WTC11 (cell line): Measurements from ENCODE around the gene KPNA3. TPM values are rescaled to one million over a fixed set of nuclear protein-coding genes. Genes with fewer than 3 reads are reported as not detected.
A peak's percentile ranks its signal among the peaks of the same experiment; 100 is the strongest.

Experiments
- ATAC-seq: fragments of 200-7000 bp; cut with Tn5 transposase; 2 replicates; pipeline ENCODE4 v1.10.0; 2021; ENCODE audit warnings: mild to moderate bottlenecking, moderate library complexity
- CTCF ChIA-PET: fragments of 300-600 bp; sonication (Branson Sonifier 250); formaldehyde crosslinking; loops from one replicate; lab custom pipeline; 2021; ENCODE audit warnings: antibody characterized with exemption; lab: Charles Lee
- POLR2A ChIA-PET: fragments of 350-600 bp; sonication (Branson Sonifier 250); formaldehyde crosslinking; loops from one replicate; lab custom pipeline; 2021; ENCODE audit warnings: antibody characterized with exemption; lab: Charles Lee
- DNase-seq: peaks from one replicate; pipeline ENCODE4 v3.0.0; 2021; ENCODE audit warnings: low spot score
- H3K27ac Mint-ChIP-seq: 2 replicates; pipeline ENCODE4 v1.8.0; 2021; ENCODE audit warnings: mixed read lengths
- H3K27me3 Mint-ChIP-seq: 2 replicates; pipeline ENCODE4 v1.8.0; 2021; ENCODE audit warnings: low read depth, mild to moderate bottlenecking, moderate library complexity, mixed read lengths
- H3K36me3 Mint-ChIP-seq: 2 replicates; pipeline ENCODE4 v1.8.0; 2021; ENCODE audit warnings: mixed read lengths
- H3K4me1 Mint-ChIP-seq: 2 replicates; pipeline ENCODE4 v1.8.0; 2022; ENCODE audit warnings: mixed read lengths
- H3K4me3 Mint-ChIP-seq: 2 replicates; pipeline ENCODE4 v1.8.0; 2021; ENCODE audit warnings: mild to moderate bottlenecking, moderate library complexity, mixed read lengths
- H3K9me3 Mint-ChIP-seq: 2 replicates; pipeline ENCODE4 v1.8.0; 2021; ENCODE audit warnings: mixed read lengths
- FOXJ3 ChIP-seq: sonication (generic); formaldehyde crosslinking; IDR thresholded peaks from 2 replicates; pipeline ENCODE4 v1.9.0; 2021; ENCODE audit warnings: missing genetic modification reagents, mild to moderate bottlenecking, borderline replicate concordance
- JAZF1 ChIP-seq: fragments of 250-450 bp; sonication (Bioruptor Pico); IDR thresholded peaks from 2 replicates; pipeline ENCODE4 v1.9.0; 2021; ENCODE audit warnings: moderate library complexity, mild to moderate bottlenecking, inconsistent platforms
- KAT7 ChIP-seq: sonication (generic); formaldehyde crosslinking; IDR thresholded peaks from 2 replicates; pipeline ENCODE4 v1.8.1; 2023; ENCODE audit warnings: missing genetic modification reagents, mild to moderate bottlenecking, borderline replicate concordance
- MXD4 ChIP-seq: fragments of 250-450 bp; sonication (Bioruptor Pico); IDR thresholded peaks from 2 replicates; pipeline ENCODE4 v1.8.0; 2021; ENCODE audit warnings: mild to moderate bottlenecking, moderate library complexity, borderline replicate concordance
- NFYB ChIP-seq: sonication (generic); formaldehyde crosslinking; conservative IDR thresholded peaks from 2 replicates; pipeline ENCODE4 v1.8.0; 2022; ENCODE audit warnings: low read depth, missing genetic modification reagents
- RELA ChIP-seq: sonication (generic); formaldehyde crosslinking; IDR thresholded peaks from 2 replicates; pipeline ENCODE4 v1.8.1; 2022; ENCODE audit warnings: missing genetic modification reagents, mild to moderate bottlenecking, borderline replicate concordance
- SP1 ChIP-seq: sonication (generic); formaldehyde crosslinking; conservative IDR thresholded peaks from 2 replicates; pipeline ENCODE4 v1.8.1; 2022; ENCODE audit warnings: missing genetic modification reagents
- ZBTB21 ChIP-seq: sonication (generic); formaldehyde crosslinking; IDR thresholded peaks from 2 replicates; pipeline ENCODE4 v1.8.1; 2023; ENCODE audit warnings: mild to moderate bottlenecking, missing genetic modification reagents, borderline replicate concordance
- ZNF138 ChIP-seq: sonication (generic); formaldehyde crosslinking; conservative IDR thresholded peaks from 2 replicates; pipeline ENCODE4 v1.8.1; 2022; ENCODE audit warnings: mild to moderate bottlenecking, moderate library complexity, missing genetic modification reagents
- ZNF232 ChIP-seq: sonication (generic); formaldehyde crosslinking; IDR thresholded peaks from 2 replicates; pipeline ENCODE4 v1.8.0; 2022; ENCODE audit warnings: mild to moderate bottlenecking, missing genetic modification reagents
- ZNF263 ChIP-seq: sonication (generic); formaldehyde crosslinking; IDR thresholded peaks from 2 replicates; pipeline ENCODE4 v1.8.1; 2022; ENCODE audit warnings: low read depth, mild to moderate bottlenecking, moderate library complexity, missing genetic modification reagents
- ZNF317 ChIP-seq: sonication (generic); formaldehyde crosslinking; IDR thresholded peaks from 2 replicates; pipeline ENCODE4 v1.8.1; 2023; ENCODE audit warnings: low read depth, mild to moderate bottlenecking, moderate library complexity, missing genetic modification reagents, borderline replicate concordance
- ZNF671 ChIP-seq: fragments of 250-450 bp; sonication (Bioruptor Pico); IDR thresholded peaks from 2 replicates; pipeline ENCODE4 v1.8.0; 2021; ENCODE audit warnings: mild to moderate bottlenecking
- total RNA-seq: library from RNA; stranded (reverse); gene quantifications from 3 replicates; pipeline ENCODE4 v1.2.3, GENCODE V29; 2021
- TF ChIP-seq, protein P1 (sequence below): sonication (generic); formaldehyde crosslinking; IDR thresholded peaks from 2 replicates; pipeline ENCODE4 v1.8.0; 2022; ENCODE audit warnings: mild to moderate bottlenecking, missing genetic modification reagents
- TF ChIP-seq, protein P2 (sequence below): sonication (generic); formaldehyde crosslinking; IDR thresholded peaks from 2 replicates; pipeline ENCODE4 v1.8.1; 2023; ENCODE audit warnings: mild to moderate bottlenecking, missing genetic modification reagents
- TF ChIP-seq, protein P3 (sequence below): sonication (generic); formaldehyde crosslinking; IDR thresholded peaks from 2 replicates; pipeline ENCODE4 v1.8.1; 2023; ENCODE audit warnings: mild to moderate bottlenecking, missing genetic modification reagents, moderate library complexity
- TF ChIP-seq, protein P4 (sequence below): sonication (generic); formaldehyde crosslinking; IDR thresholded peaks from 2 replicates; pipeline ENCODE4 v1.8.1; 2023; ENCODE audit warnings: mild to moderate bottlenecking, moderate library complexity, missing genetic modification reagents
- TF ChIP-seq, protein P5 (sequence below): sonication (generic); formaldehyde crosslinking; IDR thresholded peaks from 2 replicates; pipeline ENCODE4 v1.8.0; 2022; ENCODE audit warnings: mild to moderate bottlenecking, missing genetic modification reagents
- TF ChIP-seq, protein P6 (sequence below): sonication (generic); formaldehyde crosslinking; IDR thresholded peaks from 2 replicates; pipeline ENCODE4 v1.8.1; 2022; ENCODE audit warnings: mild to moderate bottlenecking, missing genetic modification reagents, moderate library complexity, borderline replicate concordance

KPNA3 gene
- total RNA-seq, 1 experiment from 2014 or later = 44.4 TPM

DNA sequence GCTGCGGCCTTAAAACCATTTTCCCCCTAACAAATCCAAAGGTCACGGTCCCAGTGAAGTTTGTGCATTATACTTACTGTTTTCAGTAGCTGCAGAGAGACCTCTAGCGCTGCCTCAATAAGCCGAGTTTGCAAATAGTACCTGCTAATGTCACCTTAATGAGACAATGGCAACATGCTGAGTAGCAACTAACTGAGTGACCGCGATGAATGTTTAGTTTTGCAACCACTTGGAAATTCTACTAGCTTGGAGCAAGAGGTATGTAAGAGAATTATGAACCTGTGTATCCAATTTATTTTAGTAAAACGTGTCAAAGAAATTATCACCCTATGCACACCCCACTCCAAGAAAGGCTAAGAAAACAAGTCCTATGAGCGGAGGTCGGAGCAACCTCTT, 1.2 kb downstream of the KPNA3 start:
- peaks cover 39% of the 10 kb centered on the region for H3K4me1 Mint-ChIP-seq
- H3K27me3 Mint-ChIP-seq = no peaks in the 10 kb centered on the region
- peak overlapping the region; percentile 97 for H3K27ac Mint-ChIP-seq
- ATAC-seq (no peak), DNase-seq (no peak)
- H3K4me3 Mint-ChIP-seq = peak overlapping the region; percentile 96
- TF ChIP-seq ZNF232 (CRISPR knock-in tag) (no peak), FOXJ3 (CRISPR knock-in tag) (no peak), KAT7 (CRISPR knock-in tag) (no peak), NFYB (no peak), ZNF671 (CRISPR knock-in tag) (no peak), JAZF1 (CRISPR knock-in tag) (no peak), RELA (CRISPR knock-in tag) (no peak), ZBTB21 (CRISPR knock-in tag) (no peak), ZNF263 (no peak)
- TF ChIP-seq, protein P1, sequence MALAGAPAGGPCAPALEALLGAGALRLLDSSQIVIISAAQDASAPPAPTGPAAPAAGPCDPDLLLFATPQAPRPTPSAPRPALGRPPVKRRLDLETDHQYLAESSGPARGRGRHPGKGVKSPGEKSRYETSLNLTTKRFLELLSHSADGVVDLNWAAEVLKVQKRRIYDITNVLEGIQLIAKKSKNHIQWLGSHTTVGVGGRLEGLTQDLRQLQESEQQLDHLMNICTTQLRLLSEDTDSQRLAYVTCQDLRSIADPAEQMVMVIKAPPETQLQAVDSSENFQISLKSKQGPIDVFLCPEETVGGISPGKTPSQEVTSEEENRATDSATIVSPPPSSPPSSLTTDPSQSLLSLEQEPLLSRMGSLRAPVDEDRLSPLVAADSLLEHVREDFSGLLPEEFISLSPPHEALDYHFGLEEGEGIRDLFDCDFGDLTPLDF (CRISPR knock-in tag) = no peak
- TF ChIP-seq, protein P2, sequence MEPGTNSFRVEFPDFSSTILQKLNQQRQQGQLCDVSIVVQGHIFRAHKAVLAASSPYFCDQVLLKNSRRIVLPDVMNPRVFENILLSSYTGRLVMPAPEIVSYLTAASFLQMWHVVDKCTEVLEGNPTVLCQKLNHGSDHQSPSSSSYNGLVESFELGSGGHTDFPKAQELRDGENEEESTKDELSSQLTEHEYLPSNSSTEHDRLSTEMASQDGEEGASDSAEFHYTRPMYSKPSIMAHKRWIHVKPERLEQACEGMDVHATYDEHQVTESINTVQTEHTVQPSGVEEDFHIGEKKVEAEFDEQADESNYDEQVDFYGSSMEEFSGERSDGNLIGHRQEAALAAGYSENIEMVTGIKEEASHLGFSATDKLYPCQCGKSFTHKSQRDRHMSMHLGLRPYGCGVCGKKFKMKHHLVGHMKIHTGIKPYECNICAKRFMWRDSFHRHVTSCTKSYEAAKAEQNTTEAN = no peak
- H3K36me3 Mint-ChIP-seq = no peaks in the 10 kb centered on the region
- CTCF ChIA-PET = interaction anchor here (1.0 to 1.5 kb wide), 2 partner anchors 100 to 145 kb away, joined by 4 to 5 read pairs; partner anchors contain the start of genes EBPL and SPRYD7
- POLR2A ChIA-PET = interaction anchor here (0.6 to 1.0 kb wide), 3 partner anchors 12 to 169 kb away, joined by 3 read pairs; no protein-coding TSS in a partner anchor
- H3K9me3 Mint-ChIP-seq = no peaks in the 10 kb centered on the region

DNA sequence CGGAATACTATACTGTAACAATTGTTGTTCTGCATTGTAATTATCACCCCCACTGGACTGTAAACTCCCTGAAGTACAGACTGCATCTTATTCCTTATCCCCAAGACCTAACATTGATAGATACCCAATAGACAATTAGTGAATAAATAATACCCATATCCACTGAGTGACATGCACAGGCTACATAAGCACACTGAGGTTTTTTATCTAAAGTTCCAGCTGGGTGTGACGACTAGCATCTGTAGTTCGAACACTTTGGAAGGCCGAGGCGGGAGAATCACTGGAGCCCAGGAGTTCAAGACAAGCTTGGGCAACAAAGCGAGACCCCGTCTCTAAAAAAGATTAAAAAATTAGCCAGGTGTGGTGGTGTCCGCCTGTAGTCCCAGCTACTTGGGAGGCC, 2.5 kb downstream of the KPNA3 start:
- ChIA-PET POLR2A (no interaction called here), CTCF (interaction anchor here (0.5 to 1.4 kb wide), 2 partner anchors 146 to 207 kb away, joined by 4 to 5 read pairs; partner anchors contain the start of genes SPRYD7 and TRIM13)
- H3K9me3 Mint-ChIP-seq = no peaks in the 10 kb centered on the region
- peaks cover 50% of the 10 kb centered on the region for H3K4me1 Mint-ChIP-seq
- DNase-seq (no peak), ATAC-seq (no peak)
- TF ChIP-seq, protein P3, sequence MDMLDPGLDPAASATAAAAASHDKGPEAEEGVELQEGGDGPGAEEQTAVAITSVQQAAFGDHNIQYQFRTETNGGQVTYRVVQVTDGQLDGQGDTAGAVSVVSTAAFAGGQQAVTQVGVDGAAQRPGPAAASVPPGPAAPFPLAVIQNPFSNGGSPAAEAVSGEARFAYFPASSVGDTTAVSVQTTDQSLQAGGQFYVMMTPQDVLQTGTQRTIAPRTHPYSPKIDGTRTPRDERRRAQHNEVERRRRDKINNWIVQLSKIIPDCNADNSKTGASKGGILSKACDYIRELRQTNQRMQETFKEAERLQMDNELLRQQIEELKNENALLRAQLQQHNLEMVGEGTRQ = no peak
- TF ChIP-seq ZNF138 (CRISPR knock-in tag) (no peak), SP1 (no peak), MXD4 (no peak), ZNF317 (CRISPR knock-in tag) (no peak)
- TF ChIP-seq, protein P4, sequence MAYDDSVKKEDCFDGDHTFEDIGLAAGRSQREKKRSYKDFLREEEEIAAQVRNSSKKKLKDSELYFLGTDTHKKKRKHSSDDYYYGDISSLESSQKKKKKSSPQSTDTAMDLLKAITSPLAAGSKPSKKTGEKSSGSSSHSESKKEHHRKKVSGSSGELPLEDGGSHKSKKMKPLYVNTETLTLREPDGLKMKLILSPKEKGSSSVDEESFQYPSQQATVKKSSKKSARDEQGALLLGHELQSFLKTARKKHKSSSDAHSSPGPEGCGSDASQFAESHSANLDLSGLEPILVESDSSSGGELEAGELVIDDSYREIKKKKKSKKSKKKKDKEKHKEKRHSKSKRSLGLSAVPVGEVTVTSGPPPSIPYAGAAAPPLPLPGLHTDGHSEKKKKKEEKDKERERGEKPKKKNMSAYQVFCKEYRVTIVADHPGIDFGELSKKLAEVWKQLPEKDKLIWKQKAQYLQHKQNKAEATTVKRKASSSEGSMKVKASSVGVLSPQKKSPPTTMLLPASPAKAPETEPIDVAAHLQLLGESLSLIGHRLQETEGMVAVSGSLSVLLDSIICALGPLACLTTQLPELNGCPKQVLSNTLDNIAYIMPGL (CRISPR knock-in tag) = no peak
- TF ChIP-seq, protein P5, sequence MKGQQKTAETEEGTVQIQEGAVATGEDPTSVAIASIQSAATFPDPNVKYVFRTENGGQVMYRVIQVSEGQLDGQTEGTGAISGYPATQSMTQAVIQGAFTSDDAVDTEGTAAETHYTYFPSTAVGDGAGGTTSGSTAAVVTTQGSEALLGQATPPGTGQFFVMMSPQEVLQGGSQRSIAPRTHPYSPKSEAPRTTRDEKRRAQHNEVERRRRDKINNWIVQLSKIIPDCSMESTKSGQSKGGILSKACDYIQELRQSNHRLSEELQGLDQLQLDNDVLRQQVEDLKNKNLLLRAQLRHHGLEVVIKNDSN = no peak
- TF ChIP-seq, protein P6, sequence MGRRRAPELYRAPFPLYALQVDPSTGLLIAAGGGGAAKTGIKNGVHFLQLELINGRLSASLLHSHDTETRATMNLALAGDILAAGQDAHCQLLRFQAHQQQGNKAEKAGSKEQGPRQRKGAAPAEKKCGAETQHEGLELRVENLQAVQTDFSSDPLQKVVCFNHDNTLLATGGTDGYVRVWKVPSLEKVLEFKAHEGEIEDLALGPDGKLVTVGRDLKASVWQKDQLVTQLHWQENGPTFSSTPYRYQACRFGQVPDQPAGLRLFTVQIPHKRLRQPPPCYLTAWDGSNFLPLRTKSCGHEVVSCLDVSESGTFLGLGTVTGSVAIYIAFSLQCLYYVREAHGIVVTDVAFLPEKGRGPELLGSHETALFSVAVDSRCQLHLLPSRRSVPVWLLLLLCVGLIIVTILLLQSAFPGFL = no peak
- peak overlapping the region; percentile 6; the same call in 1 of the 2 replicates for H3K27ac Mint-ChIP-seq
- peak overlapping the region; percentile 96 for H3K4me3 Mint-ChIP-seq
- H3K36me3 Mint-ChIP-seq = no peaks in the 10 kb centered on the region
- H3K27me3 Mint-ChIP-seq = no peaks in the 10 kb centered on the region
